GM13976 (cell line): Measurements from ENCODE around the gene PCDHGB5.
"Not testable (repeated sequence)": the region's sequence is repeated elsewhere in the genome, so short reads cannot be mapped to it uniquely, and the experiment has no call there.

Experiments
- DNase-seq: peaks from one replicate; pipeline ENCODE4 v3.0.0; 2012; ENCODE audit warnings: low spot score
- in situ Hi-C: fragments of 300-500 bp; cut with MboI; formaldehyde crosslinking; loops from one replicate; pipeline ENCODE4 v1.12.0; 2022; ENCODE audit warnings: low sequenced_read_pairs, mixed read lengths, inconsistent platforms; ENCODE audit not compliant: unreplicated experiment
- TF ChIP-seq, protein P1 (sequence below): IDR thresholded peaks from 2 replicates; pipeline ENCODE4 v1.5.1; 2012; ENCODE audit warnings: borderline replicate concordance, mild to moderate bottlenecking; ENCODE audit not compliant: insufficient read depth; ENCODE audit errors: extremely low read depth, missing control alignments, control extremely low read depth

Gene PCDHGB5

DNA sequence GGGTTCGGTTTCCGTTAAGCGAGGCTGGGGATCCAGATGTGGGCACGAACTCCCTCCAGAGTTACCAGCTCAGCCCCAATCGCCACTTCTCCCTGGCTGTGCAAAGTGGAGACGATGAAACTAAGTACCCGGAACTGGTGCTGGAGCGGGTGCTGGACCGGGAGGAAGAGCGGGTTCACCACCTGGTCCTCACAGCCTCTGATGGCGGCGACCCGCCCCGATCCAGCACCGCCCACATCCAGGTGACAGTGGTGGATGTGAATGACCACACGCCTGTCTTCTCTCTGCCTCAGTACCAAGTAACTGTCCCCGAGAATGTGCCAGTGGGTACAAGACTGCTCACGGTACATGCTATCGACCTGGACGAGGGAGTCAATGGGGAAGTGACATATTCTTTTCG, 14.4 kb upstream of the PCDHGB5 start:
- in situ Hi-C loops = no loop called here
- DNase-seq = no peak
- TF ChIP-seq, protein P1, sequence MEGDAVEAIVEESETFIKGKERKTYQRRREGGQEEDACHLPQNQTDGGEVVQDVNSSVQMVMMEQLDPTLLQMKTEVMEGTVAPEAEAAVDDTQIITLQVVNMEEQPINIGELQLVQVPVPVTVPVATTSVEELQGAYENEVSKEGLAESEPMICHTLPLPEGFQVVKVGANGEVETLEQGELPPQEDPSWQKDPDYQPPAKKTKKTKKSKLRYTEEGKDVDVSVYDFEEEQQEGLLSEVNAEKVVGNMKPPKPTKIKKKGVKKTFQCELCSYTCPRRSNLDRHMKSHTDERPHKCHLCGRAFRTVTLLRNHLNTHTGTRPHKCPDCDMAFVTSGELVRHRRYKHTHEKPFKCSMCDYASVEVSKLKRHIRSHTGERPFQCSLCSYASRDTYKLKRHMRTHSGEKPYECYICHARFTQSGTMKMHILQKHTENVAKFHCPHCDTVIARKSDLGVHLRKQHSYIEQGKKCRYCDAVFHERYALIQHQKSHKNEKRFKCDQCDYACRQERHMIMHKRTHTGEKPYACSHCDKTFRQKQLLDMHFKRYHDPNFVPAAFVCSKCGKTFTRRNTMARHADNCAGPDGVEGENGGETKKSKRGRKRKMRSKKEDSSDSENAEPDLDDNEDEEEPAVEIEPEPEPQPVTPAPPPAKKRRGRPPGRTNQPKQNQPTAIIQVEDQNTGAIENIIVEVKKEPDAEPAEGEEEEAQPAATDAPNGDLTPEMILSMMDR = no peak

DNA sequence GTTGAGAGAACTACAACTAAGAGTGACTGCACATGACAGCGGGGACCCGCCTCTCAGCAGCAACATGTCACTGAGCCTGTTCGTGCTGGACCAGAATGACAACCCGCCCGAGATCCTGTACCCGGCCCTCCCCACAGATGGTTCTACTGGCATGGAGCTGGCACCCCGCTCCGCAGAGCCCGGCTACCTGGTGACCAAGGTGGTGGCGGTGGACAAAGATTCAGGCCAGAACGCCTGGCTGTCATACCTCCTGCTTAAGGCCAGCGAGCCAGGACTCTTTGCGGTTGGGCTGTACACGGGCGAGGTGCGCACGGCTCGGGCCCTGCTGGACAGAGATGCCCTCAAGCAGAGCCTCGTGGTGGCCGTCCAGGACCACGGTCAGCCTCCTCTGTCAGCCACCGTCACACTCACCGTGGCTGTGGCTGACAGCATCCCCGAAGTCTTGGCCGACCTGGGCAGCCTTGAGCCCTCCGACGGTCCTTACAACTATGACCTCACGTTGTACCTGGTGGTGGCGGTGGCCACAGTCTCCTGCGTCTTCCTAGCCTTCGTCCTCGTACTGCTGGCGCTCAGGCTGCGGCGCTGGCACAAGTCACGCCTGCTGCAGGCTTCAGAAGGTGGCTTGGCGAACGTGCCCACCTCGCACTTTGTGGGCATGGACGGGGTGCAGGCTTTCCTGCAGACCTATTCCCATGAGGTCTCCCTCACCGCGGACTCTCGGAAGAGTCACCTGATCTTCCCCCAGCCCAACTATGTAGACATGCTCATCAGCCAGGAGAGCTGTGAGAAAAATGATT, 13.1 kb upstream of the PCDHGB5 start:
- in situ Hi-C loops = no loop called here
- TF ChIP-seq, protein P1 = no peak
- DNase-seq = no peak

DNA sequence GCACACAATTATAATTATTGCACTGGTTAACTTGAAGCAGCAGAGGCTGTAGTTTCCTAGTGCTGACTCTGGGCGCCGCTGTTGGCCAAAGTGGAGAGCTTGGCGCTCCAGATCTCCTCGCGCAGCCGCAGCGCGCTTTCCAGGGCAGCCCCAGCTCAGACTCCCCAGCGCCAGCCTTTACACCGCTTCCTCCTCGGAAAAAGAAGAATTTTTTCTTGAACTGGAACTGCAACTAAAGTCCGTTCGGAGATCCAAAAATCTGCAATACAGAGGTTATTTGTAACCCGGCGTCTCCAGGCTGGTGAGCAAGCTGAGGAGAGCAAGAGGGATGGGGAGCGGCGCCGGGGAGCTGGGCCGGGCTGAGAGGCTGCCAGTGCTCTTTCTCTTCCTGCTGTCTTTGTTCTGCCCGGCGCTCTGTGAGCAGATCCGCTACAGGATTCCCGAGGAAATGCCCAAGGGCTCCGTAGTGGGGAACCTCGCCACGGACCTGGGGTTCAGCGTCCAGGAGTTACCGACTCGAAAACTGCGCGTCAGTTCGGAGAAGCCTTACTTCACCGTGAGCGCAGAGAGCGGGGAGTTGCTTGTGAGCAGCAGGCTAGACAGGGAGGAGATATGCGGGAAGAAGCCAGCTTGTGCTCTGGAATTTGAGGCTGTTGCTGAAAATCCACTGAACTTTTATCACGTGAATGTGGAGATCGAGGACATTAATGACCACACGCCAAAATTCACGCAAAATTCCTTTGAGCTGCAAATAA, 10.0 kb upstream of the PCDHGB5 start, which contains the start of gene PCDHGB4:
PCDHGB4 (plus strand) TSS at position 142 of the 755 bp plus-strand sequence; CDS start at position 329, 187 bp downstream.
- DNase-seq, in situ Hi-C loops: not testable (repeated sequence)
- TF ChIP-seq, protein P1 = peak; percentile 57

DNA sequence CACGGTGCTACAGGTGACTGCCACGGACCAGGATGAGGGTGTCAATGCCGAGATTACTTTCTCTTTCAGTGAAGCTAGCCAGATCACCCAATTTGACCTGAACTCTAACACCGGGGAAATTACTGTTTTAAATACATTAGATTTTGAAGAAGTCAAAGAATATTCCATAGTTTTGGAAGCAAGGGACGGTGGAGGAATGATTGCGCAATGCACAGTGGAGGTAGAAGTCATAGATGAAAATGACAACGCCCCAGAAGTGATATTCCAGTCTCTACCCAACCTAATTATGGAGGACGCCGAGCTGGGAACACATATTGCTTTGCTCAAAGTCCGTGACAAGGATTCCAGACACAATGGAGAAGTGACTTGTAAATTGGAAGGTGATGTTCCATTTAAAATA, 9.1 kb upstream of the PCDHGB5 start:
- DNase-seq = no peak
- TF ChIP-seq, protein P1 = no peak
- in situ Hi-C loops = no loop called here

DNA sequence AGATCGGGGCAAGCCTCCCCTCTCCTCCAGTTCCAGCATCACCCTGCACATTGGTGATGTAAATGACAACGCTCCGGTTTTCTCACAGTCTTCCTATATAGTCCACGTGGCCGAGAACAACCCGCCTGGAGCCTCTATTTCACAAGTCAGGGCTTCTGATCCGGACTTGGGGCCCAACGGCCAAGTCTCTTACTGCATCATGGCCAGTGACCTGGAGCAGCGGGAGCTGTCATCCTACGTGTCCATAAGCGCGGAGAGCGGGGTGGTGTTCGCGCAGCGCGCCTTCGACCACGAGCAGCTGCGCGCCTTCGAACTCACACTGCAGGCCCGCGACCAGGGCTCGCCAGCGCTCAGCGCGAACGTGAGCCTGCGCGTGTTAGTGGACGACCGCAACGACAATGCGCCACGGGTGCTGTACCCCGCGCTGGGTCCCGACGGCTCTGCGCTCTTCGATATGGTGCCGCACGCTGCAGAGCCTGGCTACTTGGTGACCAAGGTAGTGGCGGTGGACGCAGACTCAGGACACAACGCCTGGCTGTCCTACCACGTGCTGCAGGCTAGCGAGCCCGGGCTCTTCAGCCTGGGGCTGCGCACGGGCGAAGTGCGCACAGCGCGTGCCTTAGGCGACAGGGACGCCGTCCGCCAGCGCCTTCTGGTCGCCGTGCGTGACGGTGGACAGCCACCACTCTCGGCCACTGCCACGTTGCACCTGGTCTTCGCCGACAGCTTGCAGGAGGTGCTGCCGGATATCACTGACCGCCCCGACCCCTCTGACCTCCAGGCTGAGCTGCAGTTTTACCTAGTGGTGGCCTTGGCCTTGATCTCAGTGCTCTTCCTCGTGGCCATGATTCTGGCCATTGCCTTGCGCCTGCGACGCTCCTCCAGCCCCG, 8.3 kb upstream of the PCDHGB5 start:
- DNase-seq = no peak
- in situ Hi-C loops = no loop called here
- TF ChIP-seq, protein P1 = no peak

DNA sequence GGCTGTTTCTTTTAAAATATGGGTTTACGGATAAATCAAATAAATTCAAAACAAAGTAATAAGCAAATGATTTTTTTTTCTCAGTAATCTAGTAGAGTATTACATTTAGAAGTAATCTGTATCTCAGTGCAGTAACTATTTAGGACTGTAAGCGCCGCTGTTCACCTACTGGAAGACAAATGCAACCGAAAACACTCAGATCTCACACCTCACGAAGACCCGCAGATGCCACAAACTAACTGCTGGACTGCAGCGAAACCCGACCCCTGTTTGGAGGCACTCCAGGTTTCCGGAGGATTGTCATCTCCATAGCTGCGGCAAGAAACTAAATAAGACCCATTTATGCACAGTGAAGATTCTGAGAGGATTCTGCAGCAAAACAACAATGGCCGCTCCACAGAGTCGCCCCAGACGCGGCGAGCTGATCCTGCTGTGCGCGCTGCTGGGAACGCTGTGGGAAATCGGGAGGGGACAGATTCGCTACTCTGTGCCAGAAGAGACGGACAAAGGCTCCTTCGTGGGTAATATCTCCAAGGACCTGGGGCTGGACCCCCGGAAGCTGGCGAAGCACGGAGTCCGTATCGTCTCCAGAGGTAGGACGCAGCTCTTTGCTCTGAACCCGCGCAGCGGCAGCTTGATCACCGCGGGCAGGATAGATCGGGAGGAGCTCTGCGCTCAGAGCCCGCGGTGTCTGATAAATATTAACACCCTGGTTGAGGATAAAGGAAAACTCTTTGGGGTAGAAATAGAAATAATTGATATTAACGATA, 5.1 kb upstream of the PCDHGB5 start, which contains the start of gene PCDHGA8:
PCDHGA8 (plus strand) TSS at position 205 of the 770 bp plus-strand sequence; CDS start at position 386, 181 bp downstream.
- in situ Hi-C loops = no loop called here
- DNase-seq = no peak
- TF ChIP-seq, protein P1 = no peak
